Suprapubic skin (tissue), 4 donors: ENCODE measurements around the gene SF3A1. TPM values are rescaled to one million over a fixed set of nuclear protein-coding genes. Genes with fewer than 3 reads are reported as not detected.

Experiments used
- DNase-seq, 2 donors: peaks; one replicate each; pipeline ENCODE4 v3.0.0-alpha.2; 2019; ENCODE audit warnings: low spot score in 2 of 2
- H3K27ac ChIP-seq: fragments of 200-600 bp; sonication (generic); one replicate; pipeline ENCODE4 v1.5.1; 2019
- H3K27me3 ChIP-seq: fragments of 200-600 bp; sonication (generic); one replicate; pipeline ENCODE4 v1.5.1; 2019
- H3K36me3 ChIP-seq: fragments of 200-600 bp; sonication (generic); one replicate; pipeline ENCODE4 v1.5.1; 2019
- H3K4me1 ChIP-seq: fragments of 200-600 bp; sonication (generic); one replicate; pipeline ENCODE4 v1.5.1; 2019
- H3K4me3 ChIP-seq: fragments of 200-600 bp; sonication (generic); one replicate; pipeline ENCODE4 v1.5.1; 2019; ENCODE audit warnings: mild to moderate bottlenecking
- H3K9me3 ChIP-seq: fragments of 200-600 bp; sonication (generic); one replicate; pipeline ENCODE4 v1.5.1; 2019
- CTCF ChIP-seq, 2 donors: fragments of 200-600 bp in 1 of 2; fragments of 450-650 bp in 1 of 2; sonication (generic) in 1 of 2; IDR thresholded peaks; one replicate each; pipeline ENCODE4 v1.5.1; 2016 to 2019; ENCODE audit warnings: antibody characterized with exemption in 2 of 2, mild to moderate bottlenecking in 1 of 2, moderate library complexity in 1 of 2
- EP300 ChIP-seq: sonication (generic); formaldehyde crosslinking; IDR thresholded peaks from one replicate; pipeline ENCODE4 v1.6.1; 2017; ENCODE audit warnings: antibody characterized with exemption
- POLR2A ChIP-seq, 2 donors: fragments of 450-650 bp; IDR thresholded peaks; one replicate each; pipeline ENCODE4 v1.6.1; 2017; ENCODE audit warnings: antibody characterized with exemption in 2 of 2, mild to moderate bottlenecking in 2 of 2, moderate library complexity in 2 of 2
- POLR2AphosphoS5 ChIP-seq, 3 donors: sonication (generic); formaldehyde crosslinking; IDR thresholded peaks; one replicate each; pipeline ENCODE4 v1.6.1; 2017; ENCODE audit warnings: antibody characterized with exemption in 3 of 3
- WGBS: methylation state at CpG from one replicate; pipeline ENCODE4 v1.1.5; 2018; 5-methylcytosine and 5-hydroxymethylcytosine counted together
- total RNA-seq, 4 donors: library from RNA; depleted of rRNA; stranded (reverse); fragments of >200 nt; gene quantifications; one replicate each; pipeline ENCODE4 v1.1.0, GENCODE V29; 2016

Gene SF3A1
- total RNA-seq, 4 donors from 2014 or later = 112 to 208 (median 152) TPM

GRCh38 chr22:30397656-30398635 lies 41.3 kb upstream of the SF3A1 start:
- no peak for TF ChIP-seq EP300
- no peak for TF ChIP-seq POLR2A (IDR thresholded peaks at IDR 0.05)
- TF ChIP-seq CTCF (IDR thresholded peaks at IDR 0.05) = no peak
- TF ChIP-seq POLR2AphosphoS5 (IDR thresholded peaks at IDR 0.05) = no peak
- 56% methylated on average over 6 of the region's 11 CpGs for WGBS
- Histone ChIP-seq H3K36me3 (no peaks in the 10 kb centered on the region), H3K9me3 (no peaks in the 10 kb centered on the region), H3K27me3 (no peaks in the 10 kb centered on the region), H3K4me1 (peaks cover 38% of the 10 kb centered on the region), H3K4me3 (peak overlapping the region; percentile 64), H3K27ac (peak overlapping the region; percentile 71)
- no peak for DNase-seq

- Histone ChIP-seq H3K27ac (peak within 1 kb of the TSS; percentile 71), H3K36me3 (no peaks in the 10 kb centered on the region), H3K9me3 (no peaks in the 10 kb centered on the region), H3K27me3 (no peaks in the 10 kb centered on the region), H3K4me3 (peak within 1 kb of the TSS; percentile 64), H3K4me1 (peaks cover 38% of the 10 kb centered on the region)
- 0% methylated on average over 21 of the region's 56 CpGs for WGBS
- peak; percentile 81 to 89 for DNase-seq
- TF ChIP-seq POLR2AphosphoS5 (IDR thresholded peaks at IDR 0.05) (no peak), CTCF (IDR thresholded peaks at IDR 0.05) (no peak), POLR2A (IDR thresholded peaks at IDR 0.05) (no peak)
Observed at GRCh38 chr22:30396871-30397655, 40.4 kb upstream of the SF3A1 start, which contains the start of gene SEC14L2. TSS of gene SEC14L2 (plus strand) at chr22:30397018. CDS start at chr22:30397117, 99 bp downstream.

- Histone ChIP-seq H3K4me3 (no peak overlapping the region), H3K27ac (no peak overlapping the region), H3K27me3 (no peaks in the 10 kb centered on the region), H3K4me1 (peaks cover 24% of the 10 kb centered on the region), H3K36me3 (no peaks in the 10 kb centered on the region), H3K9me3 (no peaks in the 10 kb centered on the region)
- DNase-seq = no peak
- no peak for TF ChIP-seq EP300
- TF ChIP-seq CTCF (IDR thresholded peaks at IDR 0.05) = no peak
- TF ChIP-seq POLR2AphosphoS5 (IDR thresholded peaks at IDR 0.05) = no peak
- TF ChIP-seq POLR2A (IDR thresholded peaks at IDR 0.05) = no peak
- WGBS = 81% methylated on average over 3 of the region's 3 CpGs
Observed at GRCh38 chr22:30393885-30394284, 37.2 kb upstream of the SF3A1 start.

GRCh38 chr22:30393322-30393680 lies 36.6 kb upstream of the SF3A1 start:
- Histone ChIP-seq H3K4me3 (no peak overlapping the region), H3K27me3 (no peaks in the 10 kb centered on the region), H3K27ac (no peak overlapping the region), H3K9me3 (no peaks in the 10 kb centered on the region), H3K4me1 (peaks cover 18% of the 10 kb centered on the region), H3K36me3 (no peaks in the 10 kb centered on the region)
- DNase-seq = no peak
- TF ChIP-seq CTCF (IDR thresholded peaks at IDR 0.05) (no peak), EP300 (no peak), POLR2AphosphoS5 (IDR thresholded peaks at IDR 0.05) (no peak), POLR2A (IDR thresholded peaks at IDR 0.05) (no peak)
- 87% methylated on average over 4 of the region's 7 CpGs for WGBS
